ENCODE measurements around the gene CSAD. TPM values are rescaled to one million over a fixed set of nuclear protein-coding genes. Genes with fewer than 3 reads are reported as not detected.
A peak's percentile ranks its signal among the peaks of the same experiment; 100 is the strongest.

Gene CSAD
- total RNA-seq, 1 donor from 2014 or later, result 23.8 TPM

DNA sequence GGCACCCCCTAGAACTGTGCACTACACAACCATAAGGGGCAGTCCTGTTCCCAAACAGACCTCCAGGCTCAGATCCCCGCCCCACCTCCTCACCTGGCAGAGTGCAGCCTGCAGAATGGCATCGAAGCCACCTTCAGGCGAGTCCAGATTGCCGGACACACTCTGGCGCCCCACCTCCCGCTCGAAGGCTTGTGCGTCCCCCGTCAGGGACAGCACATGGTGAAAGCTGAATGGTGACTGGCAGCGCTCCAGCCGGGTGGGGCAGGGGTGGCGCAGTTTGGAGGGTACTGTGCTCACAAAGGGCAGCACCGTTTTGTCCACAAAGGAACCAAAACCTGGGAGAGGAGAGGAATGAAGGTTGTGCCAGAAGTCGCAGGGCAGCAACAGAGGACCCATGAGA, 15.8 kb upstream of the CSAD start:
- Mint-ChIP-seq H3K36me3 (ENCODE audit: low read depth, unreplicated experiment) (no peaks in the 10 kb centered on the region), H3K9me3 (ENCODE audit: unreplicated experiment) (no peaks in the 10 kb centered on the region), H3K4me1 (ENCODE audit: unreplicated experiment) (peaks cover 13% of the 10 kb centered on the region), H3K27ac (ENCODE audit: unreplicated experiment) (no peak overlapping the region), H3K27me3 (ENCODE audit: unreplicated experiment) (peaks cover 28% of the 10 kb centered on the region), H3K4me3 (ENCODE audit: unreplicated experiment) (no peak overlapping the region)
- TF ChIP-seq, protein P1, sequence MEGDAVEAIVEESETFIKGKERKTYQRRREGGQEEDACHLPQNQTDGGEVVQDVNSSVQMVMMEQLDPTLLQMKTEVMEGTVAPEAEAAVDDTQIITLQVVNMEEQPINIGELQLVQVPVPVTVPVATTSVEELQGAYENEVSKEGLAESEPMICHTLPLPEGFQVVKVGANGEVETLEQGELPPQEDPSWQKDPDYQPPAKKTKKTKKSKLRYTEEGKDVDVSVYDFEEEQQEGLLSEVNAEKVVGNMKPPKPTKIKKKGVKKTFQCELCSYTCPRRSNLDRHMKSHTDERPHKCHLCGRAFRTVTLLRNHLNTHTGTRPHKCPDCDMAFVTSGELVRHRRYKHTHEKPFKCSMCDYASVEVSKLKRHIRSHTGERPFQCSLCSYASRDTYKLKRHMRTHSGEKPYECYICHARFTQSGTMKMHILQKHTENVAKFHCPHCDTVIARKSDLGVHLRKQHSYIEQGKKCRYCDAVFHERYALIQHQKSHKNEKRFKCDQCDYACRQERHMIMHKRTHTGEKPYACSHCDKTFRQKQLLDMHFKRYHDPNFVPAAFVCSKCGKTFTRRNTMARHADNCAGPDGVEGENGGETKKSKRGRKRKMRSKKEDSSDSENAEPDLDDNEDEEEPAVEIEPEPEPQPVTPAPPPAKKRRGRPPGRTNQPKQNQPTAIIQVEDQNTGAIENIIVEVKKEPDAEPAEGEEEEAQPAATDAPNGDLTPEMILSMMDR (IDR thresholded peaks at IDR 0.05; ENCODE audit: unreplicated experiment), result no peak
- DNase-seq (ENCODE audit: low spot score), result no peak

DNA sequence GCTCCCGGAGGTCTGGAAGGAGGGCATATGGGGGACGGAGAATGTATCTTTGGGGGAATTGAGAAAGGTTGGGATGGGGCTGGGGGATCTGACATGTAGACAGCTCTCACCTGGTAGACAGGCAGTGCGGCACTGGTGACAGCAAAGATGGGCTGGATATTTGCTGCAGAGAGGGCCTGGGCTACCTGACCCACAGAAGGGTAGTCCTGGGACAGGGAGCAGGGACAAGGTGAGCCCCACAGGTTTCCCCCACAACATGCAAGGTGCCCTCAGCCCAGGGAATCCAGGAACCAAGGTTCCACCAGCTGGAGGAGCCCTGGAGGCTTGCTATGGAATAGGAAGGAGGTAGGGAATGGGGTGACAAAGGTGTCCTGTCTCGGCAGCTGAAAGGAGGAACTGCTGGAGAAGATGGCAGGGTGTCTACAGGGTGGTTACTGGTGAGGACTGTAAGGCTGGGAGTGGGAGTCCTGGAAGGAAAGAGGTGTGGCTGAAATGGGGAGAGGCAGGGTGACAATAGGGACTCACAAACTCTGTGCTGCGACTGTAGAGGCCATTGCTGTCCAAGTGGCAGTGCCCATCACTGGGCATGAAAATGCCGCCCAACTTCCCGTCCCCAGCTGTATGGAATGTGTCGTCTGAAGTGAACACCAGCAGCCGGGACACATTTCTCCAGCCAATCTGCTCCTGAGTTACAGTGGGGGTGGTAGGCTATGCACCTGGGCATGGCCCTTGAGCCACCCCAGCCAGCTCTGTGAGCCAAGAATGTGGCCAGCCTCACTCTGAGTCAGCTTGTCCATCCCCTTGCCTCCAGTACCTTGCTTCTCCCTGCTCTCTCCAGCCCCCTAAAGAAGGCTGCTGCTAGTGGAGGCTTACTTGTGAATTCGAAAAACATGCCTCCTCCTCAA, 15.0 kb upstream of the CSAD start:
- TF ChIP-seq, protein P1 (IDR thresholded peaks at IDR 0.05; ENCODE audit: unreplicated experiment), result no peak
- Mint-ChIP-seq H3K9me3 (ENCODE audit: unreplicated experiment) (no peaks in the 10 kb centered on the region), H3K27ac (ENCODE audit: unreplicated experiment) (no peak overlapping the region), H3K27me3 (ENCODE audit: unreplicated experiment) (peaks cover 25% of the 10 kb centered on the region), H3K4me3 (ENCODE audit: unreplicated experiment) (peak overlapping the region; percentile 14), H3K36me3 (ENCODE audit: low read depth, unreplicated experiment) (no peaks in the 10 kb centered on the region), H3K4me1 (ENCODE audit: unreplicated experiment) (peaks cover 9% of the 10 kb centered on the region)
- no peak for DNase-seq (ENCODE audit: low spot score)

DNA sequence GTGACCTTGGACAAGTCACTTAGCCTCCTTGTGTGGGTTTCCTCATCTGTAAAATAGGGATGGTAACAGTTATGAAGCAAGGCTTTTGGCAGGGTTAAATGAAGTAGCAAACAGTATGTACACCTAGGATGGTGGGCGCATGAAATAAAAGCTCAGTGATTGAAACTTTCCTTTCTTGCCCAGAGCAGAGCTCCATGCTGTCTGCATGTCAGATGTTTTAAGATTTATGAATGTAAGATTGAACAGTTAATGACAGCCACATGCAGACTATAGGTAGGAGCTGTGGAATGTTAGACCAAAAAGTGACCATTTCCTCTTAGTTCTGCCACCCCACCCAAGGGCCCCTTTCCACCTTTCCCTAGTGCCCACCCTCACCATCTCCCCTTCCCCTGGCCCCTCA, 14.2 kb upstream of the CSAD start:
- Mint-ChIP-seq H3K27me3 (ENCODE audit: unreplicated experiment) (peaks cover 25% of the 10 kb centered on the region), H3K27ac (ENCODE audit: unreplicated experiment) (no peak overlapping the region), H3K4me3 (ENCODE audit: unreplicated experiment) (no peak overlapping the region), H3K36me3 (ENCODE audit: low read depth, unreplicated experiment) (no peaks in the 10 kb centered on the region), H3K4me1 (ENCODE audit: unreplicated experiment) (peaks cover 9% of the 10 kb centered on the region), H3K9me3 (ENCODE audit: unreplicated experiment) (no peaks in the 10 kb centered on the region)
- TF ChIP-seq, protein P1 (IDR thresholded peaks at IDR 0.05; ENCODE audit: unreplicated experiment), result no peak
- no peak for DNase-seq (ENCODE audit: low spot score)

DNA sequence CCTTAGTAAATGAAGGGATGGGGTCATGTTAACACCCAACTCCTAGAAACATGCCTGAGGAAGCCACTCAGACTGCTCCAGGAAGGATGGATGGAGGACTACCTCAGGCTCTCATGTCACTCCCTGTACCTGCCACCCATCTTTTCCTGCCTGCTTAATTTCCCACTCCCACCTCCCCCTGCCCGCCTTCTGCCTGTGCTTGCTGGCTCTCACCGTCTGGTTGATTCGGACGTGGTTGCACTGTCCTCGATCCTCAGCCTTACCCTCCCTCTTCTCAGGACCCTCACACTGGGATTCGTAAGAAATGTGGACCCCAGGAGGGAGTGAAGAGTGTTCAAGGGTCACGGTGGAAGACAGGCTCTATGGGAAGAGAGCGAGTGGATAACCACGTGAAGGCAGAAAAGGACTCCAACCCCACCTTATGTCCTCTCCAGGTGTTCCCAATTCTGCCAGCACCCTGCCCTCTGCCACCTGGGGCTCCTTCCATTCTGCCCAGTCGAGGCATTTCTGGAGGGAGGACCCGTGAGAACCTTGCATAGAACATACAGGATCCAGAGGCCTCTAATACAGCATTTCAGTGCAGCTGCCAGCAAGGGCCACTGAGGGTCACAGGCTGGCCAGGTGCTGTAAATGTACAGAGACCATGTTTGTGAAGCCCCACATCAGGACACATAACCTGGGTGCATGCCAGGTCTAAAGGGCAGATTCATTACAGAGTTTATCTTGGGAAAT, 13.4 kb upstream of the CSAD start:
- no peak for DNase-seq (ENCODE audit: low spot score)
- H3K27ac Mint-ChIP-seq (ENCODE audit: unreplicated experiment), result no peak overlapping the region
- H3K27me3 Mint-ChIP-seq (ENCODE audit: unreplicated experiment), result peaks cover 22% of the 10 kb centered on the region
- TF ChIP-seq, protein P1 (IDR thresholded peaks at IDR 0.05; ENCODE audit: unreplicated experiment), result no peak
- no peaks in the 10 kb centered on the region for H3K9me3 Mint-ChIP-seq (ENCODE audit: unreplicated experiment)
- H3K36me3 Mint-ChIP-seq (ENCODE audit: low read depth, unreplicated experiment), result no peaks in the 10 kb centered on the region
- H3K4me3 Mint-ChIP-seq (ENCODE audit: unreplicated experiment), result no peak overlapping the region
- peaks cover 8% of the 10 kb centered on the region for H3K4me1 Mint-ChIP-seq (ENCODE audit: unreplicated experiment)

DNA sequence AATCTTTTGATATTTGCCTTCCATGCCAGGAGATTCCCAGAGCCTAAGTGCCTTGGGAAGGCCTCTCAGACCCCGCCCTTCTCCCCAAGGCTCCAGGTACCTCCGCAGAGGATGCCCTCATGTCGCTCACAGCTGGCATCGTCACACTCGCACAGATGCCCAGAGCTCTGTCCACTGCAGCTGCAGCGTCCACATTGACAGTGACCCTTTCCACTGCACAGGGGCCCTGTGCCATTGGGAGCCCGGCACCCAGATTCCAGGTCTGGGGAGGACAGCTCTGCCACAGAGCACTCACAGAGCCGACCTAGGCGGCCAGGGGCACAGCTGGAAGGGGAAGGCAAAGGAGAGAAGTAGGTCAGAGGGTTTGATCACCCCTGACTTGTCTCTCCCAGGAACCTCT, 12.3 kb upstream of the CSAD start:
- Mint-ChIP-seq H3K36me3 (ENCODE audit: low read depth, unreplicated experiment) (peaks cover 5% of the 10 kb centered on the region), H3K4me3 (ENCODE audit: unreplicated experiment) (no peak overlapping the region), H3K27ac (ENCODE audit: unreplicated experiment) (no peak overlapping the region), H3K4me1 (ENCODE audit: unreplicated experiment) (peaks cover 6% of the 10 kb centered on the region), H3K27me3 (ENCODE audit: unreplicated experiment) (peaks cover 15% of the 10 kb centered on the region), H3K9me3 (ENCODE audit: unreplicated experiment) (no peaks in the 10 kb centered on the region)
- TF ChIP-seq, protein P1 (IDR thresholded peaks at IDR 0.05; ENCODE audit: unreplicated experiment), result no peak
- no peak for DNase-seq (ENCODE audit: low spot score)
